Spleen (tissue), 11 donors: Measurements from ENCODE around the gene CTNNBL1. TPM values are rescaled to one million over a fixed set of nuclear protein-coding genes. Genes with fewer than 3 reads are reported as not detected.

Experiments used
- DNase-seq: peaks from one replicate; pipeline ENCODE4 v3.0.0-alpha.2; 2020
- H3K27ac ChIP-seq, 8 donors: fragments of 200-600 bp; sonication (generic) in 7 of 8; 1 replicate in 4 of 8; 2 replicates in 4 of 8; pipeline versions ENCODE4 v1.5.0 to v1.8.0; 2016 to 2021; ENCODE audit warnings: inconsistent platforms in 4 of 8, mild to moderate bottlenecking in 4 of 8, moderate library complexity in 1 of 8
- H3K27me3 ChIP-seq, 7 donors: fragments of 200-600 bp; sonication (generic) in 6 of 7; replicated peaks in 1 of 7; 1 replicate in 4 of 7; 2 replicates in 3 of 7; pipeline versions ENCODE4 v1.5.0 to v1.8.0; 2016 to 2021; ENCODE audit warnings: inconsistent platforms in 3 of 7, mild to moderate bottlenecking in 1 of 7
- H3K36me3 ChIP-seq, 6 donors: fragments of 200-600 bp; sonication (generic) in 5 of 6; 1 replicate in 4 of 6; 2 replicates in 2 of 6; pipeline versions ENCODE4 v1.5.0 to v1.8.0; 2016 to 2021; ENCODE audit warnings: inconsistent platforms in 2 of 6
- H3K4me1 ChIP-seq, 6 donors: fragments of 200-600 bp; sonication (generic) in 5 of 6; 1 replicate in 3 of 6; 2 replicates in 3 of 6; pipeline versions ENCODE4 v1.5.0 to v1.8.0; 2016 to 2021; ENCODE audit warnings: inconsistent platforms in 3 of 6
- H3K4me3 ChIP-seq, 8 donors: fragments of 200-600 bp; sonication (generic) in 7 of 8; 1 replicate in 4 of 8; 2 replicates in 4 of 8; pipeline versions ENCODE4 v1.5.0 to v1.8.0; 2016 to 2021; ENCODE audit warnings: inconsistent platforms in 4 of 8, mild to moderate bottlenecking in 4 of 8, moderate library complexity in 2 of 8
- H3K9me3 ChIP-seq, 8 donors: fragments of 200-600 bp; sonication (generic) in 7 of 8; 1 replicate in 4 of 8; 2 replicates in 4 of 8; pipeline versions ENCODE4 v1.5.0 to v1.8.0; 2016 to 2021; ENCODE audit warnings: inconsistent platforms in 4 of 8
- CTCF ChIP-seq, 11 experiments: fragments of 200-600 bp in 7 of 11; fragments of 450-650 bp in 4 of 11; sonication (generic) in 4 of 11; IDR thresholded peaks in 8 of 11; conservative IDR thresholded peaks in 3 of 11; 1 replicate in 7 of 11; 2 replicates in 4 of 11; pipeline versions ENCODE4 v1.4.0 to v1.8.0; 2016 to 2021; ENCODE audit warnings: antibody characterized with exemption in 11 of 11, inconsistent platforms in 4 of 11, mild to moderate bottlenecking in 1 of 11
- POLR2A ChIP-seq, 3 donors: fragments of 450-650 bp; IDR thresholded peaks; one replicate each; pipeline ENCODE4 v1.5.1; 2017; ENCODE audit warnings: antibody characterized with exemption in 3 of 3, mild to moderate bottlenecking in 1 of 3
- POLR2AphosphoS5 ChIP-seq, 3 donors: sonication (generic); formaldehyde crosslinking; IDR thresholded peaks; one replicate each; pipeline ENCODE4 v1.5.1; 2017; ENCODE audit warnings: antibody characterized with exemption in 3 of 3
- WGBS, 5 donors: extraction: QIAGEN DNeasy Blood & Tissue Kit in 3 of 5; methylation state at CpG; one replicate each; pipeline versions ENCODE4 v1.1.5 to v1.1.7; 2013 to 2018; 5-methylcytosine and 5-hydroxymethylcytosine counted together
- intact Hi-C: fragments of 100-400 bp; cut with DNase I; formaldehyde crosslinking; loops from one replicate; pipeline ENCODE4 v1.15.0; 2023; ENCODE audit warnings: low total_unique reads
- polyA plus RNA-seq, 3 donors: library from polyadenylated mRNA; stranded (reverse); fragments of 200-250 nt; gene quantifications; one replicate each; pipeline ENCODE4 v1.2.1, GENCODE V29; 2013
- total RNA-seq, 7 donors: library from RNA; depleted of rRNA in 3 of 7; stranded (reverse); fragments of >200 nt in 3 of 7; fragmentation: NEBNext Ultra II Directional in 4 of 7; extraction: Animal tissue kit (Norgen Biotek cat#: 25700) in 4 of 7; gene quantifications; one replicate each; pipeline versions ENCODE4 v1.1.0 to v1.2.1, GENCODE V29; 2016 to 2021
- donor health status: healthy with polysubstance abuse.
- donor health status: DM: no; HTN: no; CAD: no; lungs with moderate emphysema.
- donor health status: DM: no; HTN: no; CAD: no.
- donor health status: Bipolar disorder and iron deficiency.
- donor health status: healthy.
- donor health status: DM: no; HTN: no; CAD: no.
- donor health status: DM: yes; HTN: yes; CAD: no.

The CTNNBL1 gene
- total and polyA plus RNA-seq, 10 donors, result 46.5 to 135 (median 82.9) TPM

- peaks cover 4 to 83% (median 53%) of the 10 kb centered on the region in 6 donors for H3K4me1 ChIP-seq
- no peak for DNase-seq
- peaks cover 0 to 91% (median 0%) of the 10 kb centered on the region in 7 donors for H3K27me3 ChIP-seq
- no peaks in the 10 kb centered on the region for H3K9me3 ChIP-seq
- peak overlapping the region in 7 of 8 donors; percentile 54 to 75 (median 72) for H3K27ac ChIP-seq
- no peaks in the 10 kb centered on the region for H3K36me3 ChIP-seq
- intact Hi-C loops, result loop anchor here (10.0 kb wide), 1 partner anchor 79 kb away; no protein-coding TSS in a partner anchor
- TF ChIP-seq POLR2A (IDR thresholded peaks at IDR 0.05) (no peak), POLR2AphosphoS5 (IDR thresholded peaks at IDR 0.05) (no peak), CTCF (IDR thresholded peaks at IDR 0.05 in 8 of 11, conservative IDR thresholded peaks at IDR 0.05 in 3 of 11) (no peak)
- 51 to 61% (median 57%) methylated on average over 8 to 10 of the region's 10 CpGs for WGBS, 5 donors
- peak overlapping the region in 3 of 8 donors; percentile 10 to 57 (median 27) for H3K4me3 ChIP-seq
Observed at GRCh38 chr20:37915434-37915787, 221.6 kb downstream of the CTNNBL1 start.

DNA sequence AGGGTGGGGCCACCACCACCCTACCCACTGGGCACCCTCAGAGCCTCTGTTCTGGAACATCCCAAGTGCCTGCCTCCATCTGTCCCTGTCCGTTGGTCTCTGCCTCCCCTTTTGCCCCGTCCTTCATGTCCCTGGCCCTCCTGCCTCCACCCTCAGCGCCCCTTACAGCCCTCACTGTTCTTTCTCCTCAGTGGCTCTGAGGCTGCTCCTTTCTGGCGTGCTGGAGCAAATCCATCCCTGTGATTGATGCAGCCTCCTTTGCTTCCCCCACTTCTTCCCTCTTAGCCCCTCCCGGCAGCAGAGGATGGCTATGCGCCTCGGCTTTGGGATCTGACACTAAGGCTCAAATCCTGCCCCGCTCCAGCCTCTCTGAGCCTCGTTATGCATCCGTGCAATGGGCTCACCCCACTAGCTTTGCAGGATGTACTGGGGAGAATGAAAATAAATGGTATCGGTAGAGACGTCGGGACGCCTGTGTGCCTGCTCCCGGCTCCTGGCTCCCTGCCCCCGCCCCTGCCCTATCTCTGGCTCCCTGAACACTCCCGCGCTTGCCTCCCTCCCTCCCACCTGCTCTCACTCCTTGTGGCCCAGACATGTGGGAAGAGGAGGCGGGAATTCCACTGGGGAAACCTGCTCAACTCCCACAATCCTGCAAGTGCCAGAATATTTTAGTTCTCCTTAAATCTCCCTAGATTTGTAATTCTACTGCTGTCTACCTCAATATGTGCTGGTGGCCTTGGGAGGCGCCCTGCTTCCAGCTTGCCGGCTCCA, 222.2 kb downstream of the CTNNBL1 start:
- 24 to 45% (median 27%) methylated on average over 21 of the region's 21 CpGs for WGBS, 5 donors
- Histone ChIP-seq H3K36me3 (no peaks in the 10 kb centered on the region), H3K27me3 (peaks cover 0 to 90% (median 0%) of the 10 kb centered on the region in 7 donors), H3K9me3 (no peaks in the 10 kb centered on the region), H3K4me3 (peak overlapping the region in 1 of 8 donors; percentile 57), H3K4me1 (peaks cover 5 to 88% (median 58%) of the 10 kb centered on the region in 6 donors), H3K27ac (peak overlapping the region in 6 of 8 donors; percentile 13 to 75 (median 72))
- DNase-seq, result no peak
- no peak for TF ChIP-seq POLR2A (IDR thresholded peaks at IDR 0.05)
- no peak for TF ChIP-seq CTCF (IDR thresholded peaks at IDR 0.05 in 8 of 11, conservative IDR thresholded peaks at IDR 0.05 in 3 of 11)
- no peak for TF ChIP-seq POLR2AphosphoS5 (IDR thresholded peaks at IDR 0.05)
- intact Hi-C loops, result loop anchor here (10.0 kb wide), 1 partner anchor 79 kb away; no protein-coding TSS in a partner anchor

DNA sequence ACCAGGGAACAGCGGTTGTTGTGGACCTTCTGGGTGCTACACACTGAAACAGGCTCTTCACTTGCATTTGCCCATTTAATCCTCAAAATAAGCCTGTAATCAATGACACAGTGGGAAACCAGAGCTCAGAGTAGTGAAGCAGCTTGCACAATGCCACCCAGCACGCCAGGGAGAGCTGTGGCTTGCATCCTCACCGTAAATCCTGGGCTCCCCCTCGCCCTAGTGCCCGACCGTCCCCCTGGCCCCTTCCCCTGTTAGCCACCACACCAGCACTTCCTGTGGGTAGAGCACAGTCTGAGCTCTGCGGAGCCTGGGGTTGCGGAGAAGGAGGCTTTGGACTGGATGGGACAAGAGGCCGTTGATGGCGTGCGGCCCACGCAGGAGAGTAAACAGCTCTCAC, 223.6 kb downstream of the CTNNBL1 start:
- peaks cover 8 to 88% (median 55%) of the 10 kb centered on the region in 6 donors for H3K4me1 ChIP-seq
- H3K27me3 ChIP-seq, result peaks cover 0 to 75% (median 0%) of the 10 kb centered on the region in 7 donors
- no peaks in the 10 kb centered on the region for H3K36me3 ChIP-seq
- intact Hi-C loops, result loop anchor here (10.0 kb wide), 1 partner anchor 77 kb away; no protein-coding TSS in a partner anchor
- H3K4me3 ChIP-seq, result no peak overlapping the region
- no peak for DNase-seq
- H3K9me3 ChIP-seq, result no peaks in the 10 kb centered on the region
- no peak for TF ChIP-seq POLR2AphosphoS5 (IDR thresholded peaks at IDR 0.05)
- no peak for TF ChIP-seq POLR2A (IDR thresholded peaks at IDR 0.05)
- no peak for TF ChIP-seq CTCF (IDR thresholded peaks at IDR 0.05 in 8 of 11, conservative IDR thresholded peaks at IDR 0.05 in 3 of 11)
- WGBS, 5 donors, result 24 to 65% (median 33%) methylated on average over 12 of the region's 12 CpGs
- peak overlapping the region in 3 of 8 donors; percentile 17 to 75 (median 70) for H3K27ac ChIP-seq

DNA sequence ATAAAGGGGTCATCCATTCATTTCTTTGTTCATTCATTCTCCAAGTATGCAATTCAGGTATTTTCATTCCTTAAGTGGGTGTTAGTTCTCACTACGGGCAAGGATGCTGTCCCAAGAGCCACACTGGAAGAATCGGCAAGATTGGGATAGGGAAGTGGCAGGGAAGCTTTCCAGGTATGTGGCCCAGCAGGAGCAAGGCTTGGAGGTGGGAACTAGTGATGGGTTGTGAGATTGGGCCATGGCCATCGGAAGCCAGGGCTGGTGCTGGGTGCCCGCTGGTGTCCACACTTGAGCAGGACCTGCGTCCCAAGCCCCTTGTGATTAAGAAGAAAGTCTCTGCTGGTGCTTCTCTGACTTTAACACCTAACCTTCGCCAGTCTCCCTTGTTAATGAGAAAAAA, 224.2 kb downstream of the CTNNBL1 start:
- intact Hi-C loops, result loop anchor here (10.0 kb wide), 1 partner anchor 77 kb away; no protein-coding TSS in a partner anchor
- TF ChIP-seq POLR2AphosphoS5 (IDR thresholded peaks at IDR 0.05), result no peak
- no peak for TF ChIP-seq CTCF (IDR thresholded peaks at IDR 0.05 in 8 of 11, conservative IDR thresholded peaks at IDR 0.05 in 3 of 11)
- TF ChIP-seq POLR2A (IDR thresholded peaks at IDR 0.05), result no peak
- Histone ChIP-seq H3K36me3 (no peaks in the 10 kb centered on the region), H3K27ac (peak overlapping the region in 5 of 8 donors; percentile 68 to 80 (median 70)), H3K9me3 (no peaks in the 10 kb centered on the region), H3K27me3 (peaks cover 0 to 70% (median 0%) of the 10 kb centered on the region in 7 donors), H3K4me3 (no peak overlapping the region), H3K4me1 (peaks cover 8 to 82% (median 53%) of the 10 kb centered on the region in 6 donors)
- DNase-seq, result no peak
- WGBS, 5 donors, result 85 to 93% (median 89%) methylated on average over 6 of the region's 6 CpGs
